Activated naive CD4-positive, alpha-beta T cell treated with anti-CD3 and anti-CD28 coated beads, Interleukin-2, amount 50 U/mL, for 72 hours (primary cell): ENCODE measurements around the gene TMEM179. TPM values are rescaled to one million over a fixed set of nuclear protein-coding genes. Genes with fewer than 3 reads are reported as not detected.

Source experiments
- ATAC-seq, 2 donors: fragments of 150-1000 bp; cut with Tn5 transposase; 2 replicates each; pipeline ENCODE4 v1.10.0; 2021; ENCODE audit warnings: mild to moderate bottlenecking in 2 of 2, moderate library complexity in 2 of 2
- DNase-seq, 2 donors: peaks; one replicate each; pipeline ENCODE4 v3.0.0; 2021 to 2022; ENCODE audit warnings: low spot score in 2 of 2
- H3K27ac Mint-ChIP-seq, 2 donors: one replicate each; pipeline ENCODE4 v1.8.0; 2022; ENCODE audit warnings: mild to moderate bottlenecking in 2 of 2, mixed read lengths in 2 of 2
- H3K36me3 Mint-ChIP-seq, 2 donors: one replicate each; pipeline ENCODE4 v1.8.0; 2022; ENCODE audit warnings: mixed read lengths in 2 of 2
- H3K9me3 Mint-ChIP-seq, 2 donors: one replicate each; pipeline ENCODE4 v1.8.0; 2022; ENCODE audit warnings: mixed read lengths in 2 of 2
- total RNA-seq, 2 donors: library from RNA; stranded (reverse); gene quantifications; one replicate each; pipeline ENCODE4 v1.2.3, GENCODE V29; 2022

Gene TMEM179
- total RNA-seq, 2 donors from 2014 or later = 0.23 TPM; not detected in 1

- ATAC-seq = no peak
These were observed 32.4 kb downstream of the TMEM179 start for GRCh38 chr14:104572024-104572626.

GRCh38 chr14:104571246-104571645 lies 33.3 kb downstream of the TMEM179 start:
- no peak for ATAC-seq
- no peak for DNase-seq
- no peaks in the 10 kb centered on the region for H3K36me3 Mint-ChIP-seq
- H3K9me3 Mint-ChIP-seq = no peaks in the 10 kb centered on the region
- no peak overlapping the region for H3K27ac Mint-ChIP-seq

More at GRCh38 chr14:104572024-104572626, 32.4 kb downstream of the TMEM179 start:
- Mint-ChIP-seq H3K36me3 (no peaks in the 10 kb centered on the region), H3K9me3 (no peaks in the 10 kb centered on the region), H3K27ac (peak overlapping the region in 1 of 2 donors; percentile 4)
- no peak for DNase-seq

- Mint-ChIP-seq H3K36me3 (no peaks in the 10 kb centered on the region), H3K9me3 (no peaks in the 10 kb centered on the region), H3K27ac (no peak overlapping the region)
- DNase-seq (no peak), ATAC-seq (no peak)
These were observed 35.1 kb downstream of the TMEM179 start for GRCh38 chr14:104569435-104569834.

GRCh38 chr14:104568620-104569019 lies 36.0 kb downstream of the TMEM179 start:
- H3K36me3 Mint-ChIP-seq = no peaks in the 10 kb centered on the region
- DNase-seq = no peak
- H3K27ac Mint-ChIP-seq = no peak overlapping the region
- H3K9me3 Mint-ChIP-seq = no peaks in the 10 kb centered on the region
- no peak for ATAC-seq

GRCh38 chr14:104567957-104568225 lies 36.7 kb downstream of the TMEM179 start:
- H3K27ac Mint-ChIP-seq = no peak overlapping the region
- H3K9me3 Mint-ChIP-seq = no peaks in the 10 kb centered on the region
- no peak for DNase-seq
- no peaks in the 10 kb centered on the region for H3K36me3 Mint-ChIP-seq
- no peak for ATAC-seq

GRCh38 chr14:104567141-104567956 lies 37.2 kb downstream of the TMEM179 start:
- ATAC-seq (no peak), DNase-seq (no peak)
- H3K27ac Mint-ChIP-seq = no peak overlapping the region
- H3K9me3 Mint-ChIP-seq = no peaks in the 10 kb centered on the region
- H3K36me3 Mint-ChIP-seq = no peaks in the 10 kb centered on the region

- Mint-ChIP-seq H3K9me3 (no peaks in the 10 kb centered on the region), H3K27ac (no peak overlapping the region), H3K36me3 (no peaks in the 10 kb centered on the region)
- DNase-seq = no peak
- ATAC-seq = no peak
These were observed 39.6 kb downstream of the TMEM179 start for GRCh38 chr14:104564744-104565679.

GRCh38 chr14:104563742-104564615 lies 40.6 kb downstream of the TMEM179 start:
- ATAC-seq = peak; percentile 77 to 84
- no peaks in the 10 kb centered on the region for H3K9me3 Mint-ChIP-seq

GRCh38 chr14:104563191-104563741 lies 41.3 kb downstream of the TMEM179 start:
- H3K9me3 Mint-ChIP-seq = no peaks in the 10 kb centered on the region
- H3K36me3 Mint-ChIP-seq = no peaks in the 10 kb centered on the region
- DNase-seq = no peak
- no peak overlapping the region for H3K27ac Mint-ChIP-seq
- no peak for ATAC-seq

More at GRCh38 chr14:104563742-104564615, 40.6 kb downstream of the TMEM179 start:
- H3K27ac Mint-ChIP-seq = no peak overlapping the region
- peak; percentile 61 to 74 for DNase-seq
- no peaks in the 10 kb centered on the region for H3K36me3 Mint-ChIP-seq

GRCh38 chr14:104562606-104563005 lies 42.0 kb downstream of the TMEM179 start:
- no peaks in the 10 kb centered on the region for H3K9me3 Mint-ChIP-seq
- DNase-seq = no peak
- no peak for ATAC-seq
- H3K27ac Mint-ChIP-seq = no peak overlapping the region
- no peaks in the 10 kb centered on the region for H3K36me3 Mint-ChIP-seq

GRCh38 chr14:104561632-104562495 lies 42.7 kb downstream of the TMEM179 start:
- ATAC-seq (no peak), DNase-seq (no peak)
- no peak overlapping the region for H3K27ac Mint-ChIP-seq
- no peaks in the 10 kb centered on the region for H3K36me3 Mint-ChIP-seq
- H3K9me3 Mint-ChIP-seq = no peaks in the 10 kb centered on the region

GRCh38 chr14:104561124-104561557 lies 43.4 kb downstream of the TMEM179 start:
- Mint-ChIP-seq H3K9me3 (no peaks in the 10 kb centered on the region), H3K27ac (no peak overlapping the region), H3K36me3 (no peaks in the 10 kb centered on the region)
- ATAC-seq = no peak
- DNase-seq = no peak

GRCh38 chr14:104560586-104560945 lies 44.0 kb downstream of the TMEM179 start:
- no peaks in the 10 kb centered on the region for H3K36me3 Mint-ChIP-seq
- ATAC-seq (no peak), DNase-seq (no peak)
- no peak overlapping the region for H3K27ac Mint-ChIP-seq
- H3K9me3 Mint-ChIP-seq = no peaks in the 10 kb centered on the region

GRCh38 chr14:104559804-104560585 lies 44.6 kb downstream of the TMEM179 start:
- ATAC-seq = no peak
- Mint-ChIP-seq H3K27ac (no peak overlapping the region), H3K36me3 (no peaks in the 10 kb centered on the region), H3K9me3 (no peaks in the 10 kb centered on the region)
- no peak for DNase-seq
